HL-60/S4 treated with retinoic acid at 250 ng/mL for 4 days and 3 days (cell line): ENCODE measurements around the gene SHF.

Experiments
- in situ Hi-C: fragments of 300-500 bp; cut with MboI; formaldehyde crosslinking; loops from 2 replicates; pipeline ENCODE4 v1.7.0; 2022; ENCODE audit warnings: low sequenced_read_pairs

Gene SHF

DNA sequence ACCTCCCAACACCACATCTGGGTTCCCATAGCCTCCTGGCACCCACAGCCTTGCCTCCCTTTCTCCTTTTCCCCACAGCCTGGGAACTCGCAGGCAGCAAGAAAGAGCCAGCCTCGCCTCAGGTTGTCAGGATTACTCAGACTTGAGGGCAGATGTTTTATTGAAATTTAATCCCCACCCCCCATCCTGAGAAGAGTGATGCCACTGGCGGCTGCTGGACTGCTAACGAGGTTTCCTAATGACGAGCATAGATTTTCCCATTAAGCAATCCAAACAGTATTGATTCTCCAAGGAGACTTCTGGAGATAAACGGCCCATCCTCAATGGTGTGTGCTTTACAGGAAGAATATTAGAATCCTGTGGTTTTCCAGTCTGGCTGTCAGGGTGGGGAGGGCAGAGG is 13.7 kb downstream of the SHF start:
- in situ Hi-C loops, result no loop called here

DNA sequence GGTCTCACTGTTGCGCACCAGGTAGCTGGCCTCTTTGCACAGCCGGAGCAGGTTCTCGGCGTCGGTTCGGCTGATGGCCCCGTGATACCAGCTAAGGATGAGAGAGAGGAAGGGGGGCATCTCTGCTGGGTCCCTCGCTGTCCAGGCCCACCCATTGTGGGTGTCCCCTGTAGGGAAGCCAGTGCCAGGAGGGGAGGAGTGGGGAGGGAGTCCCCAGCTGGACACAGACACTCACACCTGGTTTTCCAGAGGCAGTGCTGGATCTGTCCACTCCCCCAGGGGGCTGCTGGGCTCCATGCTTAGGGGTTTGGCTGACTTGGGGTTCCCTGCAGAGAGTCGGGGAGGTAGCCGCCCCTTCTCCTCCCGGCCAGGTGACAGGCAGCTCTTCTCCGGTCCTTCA is 15.9 kb downstream of the SHF start:
- in situ Hi-C loops, result no loop called here

DNA sequence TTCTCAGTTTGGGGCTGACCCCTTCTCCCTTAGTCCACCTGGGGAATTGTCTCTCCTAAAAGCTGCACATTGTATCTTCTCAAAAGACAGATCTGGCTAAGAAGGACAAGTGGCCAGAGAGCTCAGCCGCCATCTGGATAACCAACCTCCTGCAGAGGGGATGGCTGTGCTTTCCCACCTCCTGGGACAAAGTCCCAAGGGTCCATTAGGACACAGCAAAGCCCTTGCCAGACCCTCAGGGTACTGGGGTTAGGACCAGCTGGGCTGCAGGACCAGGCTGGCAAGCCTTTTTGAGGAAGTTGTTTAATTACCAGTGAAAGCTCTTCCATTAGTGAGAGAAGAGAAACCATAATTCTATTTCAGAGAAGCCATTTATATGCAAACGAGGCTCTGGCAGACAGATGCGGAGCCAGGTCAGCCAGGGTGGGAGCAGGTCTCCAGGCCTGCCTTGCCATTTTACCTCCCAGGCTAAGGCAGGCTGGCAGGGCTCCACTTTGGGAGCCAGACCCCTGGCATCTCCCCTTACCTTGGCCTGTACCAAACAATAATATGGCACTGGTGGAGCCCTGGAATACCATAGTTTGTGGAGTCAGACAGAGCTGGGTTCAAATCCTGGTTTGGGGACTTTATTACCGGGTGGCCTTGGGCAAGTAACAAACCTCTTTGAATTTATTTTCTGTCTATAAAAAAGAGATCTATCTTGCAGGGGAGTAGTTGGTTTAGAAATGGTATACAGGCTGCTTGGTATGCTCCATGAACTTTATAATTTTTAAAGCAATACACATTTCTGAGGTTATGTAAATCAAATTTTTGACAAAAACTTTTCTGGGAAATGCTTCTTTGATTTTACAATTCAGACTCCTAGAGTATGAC is 17.9 kb downstream of the SHF start:
- in situ Hi-C loops, result no loop called here

DNA sequence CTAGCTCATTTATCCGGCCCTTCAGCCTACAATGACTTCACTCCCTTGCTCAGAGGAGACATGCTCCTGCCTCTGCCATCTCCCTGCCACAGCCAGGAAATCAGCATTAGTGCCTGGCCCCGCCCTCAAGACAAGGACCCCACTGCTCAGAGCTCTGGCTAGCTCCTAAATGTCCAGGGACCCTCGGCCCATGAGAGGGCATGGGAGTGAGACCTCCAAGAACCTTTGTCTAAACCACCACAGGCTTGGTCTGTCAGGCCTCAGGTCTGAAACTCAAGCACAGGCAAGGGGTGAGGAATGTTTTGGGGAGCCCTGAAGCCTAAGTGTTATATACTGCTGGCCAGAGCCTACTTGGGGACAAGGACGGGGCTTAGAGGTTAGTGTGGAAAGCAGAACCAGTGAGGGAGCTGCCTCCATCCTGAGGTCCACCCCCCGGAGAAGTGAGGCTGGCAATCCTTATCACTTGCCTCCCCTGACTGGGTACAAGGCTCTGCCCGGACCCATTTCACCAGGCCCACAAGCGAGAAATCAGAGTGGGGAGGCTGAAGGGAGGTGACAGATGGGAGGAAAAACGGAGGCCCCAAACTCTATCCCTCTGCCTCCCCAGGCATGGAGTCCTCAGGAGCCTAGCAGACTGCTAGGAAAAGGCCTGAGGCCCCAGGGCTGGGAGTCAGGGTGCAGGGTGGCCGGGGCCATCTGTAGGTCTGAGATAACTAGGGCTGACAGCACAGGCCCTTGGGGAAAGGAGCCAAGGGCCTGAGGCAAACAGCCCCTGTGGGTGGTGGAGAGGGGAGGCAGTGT is 18.8 kb downstream of the SHF start:
- in situ Hi-C loops, result no loop called here

DNA sequence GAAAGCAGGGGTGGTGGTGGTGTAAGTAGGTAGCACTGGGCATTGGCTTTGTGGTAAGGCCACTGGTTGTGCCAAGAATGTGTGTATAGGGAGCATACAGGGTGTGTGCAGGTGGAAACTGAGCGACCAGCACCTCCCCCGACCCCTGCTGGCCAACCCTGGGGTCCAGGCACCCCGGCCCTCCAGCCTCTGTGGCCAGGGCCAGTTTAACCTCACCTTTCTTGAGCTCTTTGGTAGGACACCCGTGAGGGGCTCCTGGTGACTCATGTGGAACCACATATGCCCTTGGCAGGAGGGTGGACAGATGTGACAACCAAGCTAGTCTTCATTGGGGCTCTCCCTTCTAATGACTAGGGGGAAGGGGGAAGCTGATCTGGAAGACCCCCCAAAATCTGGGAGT is 19.5 kb downstream of the SHF start:
- in situ Hi-C loops, result no loop called here

DNA sequence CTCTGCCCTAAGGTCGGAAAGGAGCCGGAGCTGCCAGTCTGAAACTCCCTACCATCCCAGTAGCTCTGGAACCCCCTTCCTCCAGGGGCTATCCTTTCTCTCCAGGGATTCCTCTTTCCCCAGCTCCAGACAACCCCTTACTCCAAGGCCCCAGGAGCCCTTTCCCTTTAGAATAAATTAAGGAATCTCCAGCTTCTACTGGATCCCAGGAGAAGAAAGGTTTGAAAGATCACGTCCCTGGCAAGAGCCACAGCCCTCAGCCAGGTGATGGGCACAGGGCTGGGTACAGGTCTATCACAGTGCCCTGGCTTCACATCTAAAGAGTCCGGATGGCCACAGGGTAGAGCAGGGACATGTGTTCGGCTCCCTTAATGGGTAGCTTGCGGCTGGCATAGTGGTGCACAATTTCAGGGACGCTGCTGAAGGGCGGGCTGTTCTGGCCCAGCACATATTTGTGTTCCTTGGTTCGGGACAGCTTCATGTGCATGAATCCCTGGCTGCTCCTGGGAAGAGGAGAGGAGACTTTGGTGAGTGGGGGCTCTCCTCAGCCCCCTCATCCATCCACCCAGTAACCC is 20.0 kb downstream of the SHF start:
- in situ Hi-C loops, result no loop called here

DNA sequence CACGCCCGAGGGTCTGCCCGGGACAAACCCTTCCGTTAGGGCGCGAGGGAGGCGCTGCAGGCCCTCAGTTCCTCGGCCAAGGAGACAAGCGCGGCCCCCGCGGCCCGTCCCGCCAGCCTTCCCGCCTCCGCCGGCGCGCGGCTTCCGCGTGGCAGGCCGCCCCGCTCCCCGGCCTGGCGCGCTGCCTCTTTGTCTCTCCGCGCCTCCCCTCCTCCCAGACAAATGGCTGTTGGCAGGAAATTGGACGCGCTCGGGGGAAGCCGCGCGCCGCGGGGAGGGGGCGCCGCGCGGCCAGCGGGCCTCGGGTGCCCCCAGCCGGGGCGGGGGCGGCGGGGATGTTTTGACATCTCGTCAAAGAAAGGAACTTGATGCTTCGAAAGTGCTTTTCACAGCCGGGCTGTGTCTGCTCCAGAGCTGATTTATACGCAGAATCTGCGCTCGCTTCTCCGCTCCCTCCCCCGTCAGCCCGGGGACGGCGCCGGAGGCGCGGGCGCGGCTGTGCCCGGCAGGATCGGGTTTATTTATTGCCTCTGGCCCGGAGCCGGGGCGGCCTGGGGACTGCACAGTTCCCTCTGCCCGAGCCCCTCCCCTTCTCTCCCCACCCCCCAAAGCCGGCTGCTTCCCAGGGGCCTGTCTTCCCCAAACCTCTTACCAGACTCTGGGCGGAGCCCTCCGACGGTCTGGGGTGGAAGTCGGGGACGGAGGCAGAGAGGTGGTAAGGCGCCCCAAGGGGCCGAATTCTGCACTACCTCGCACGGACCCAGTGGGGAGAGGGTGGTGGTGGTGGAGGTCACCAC is 20.7 kb downstream of the SHF start:
- in situ Hi-C loops, result no loop called here

DNA sequence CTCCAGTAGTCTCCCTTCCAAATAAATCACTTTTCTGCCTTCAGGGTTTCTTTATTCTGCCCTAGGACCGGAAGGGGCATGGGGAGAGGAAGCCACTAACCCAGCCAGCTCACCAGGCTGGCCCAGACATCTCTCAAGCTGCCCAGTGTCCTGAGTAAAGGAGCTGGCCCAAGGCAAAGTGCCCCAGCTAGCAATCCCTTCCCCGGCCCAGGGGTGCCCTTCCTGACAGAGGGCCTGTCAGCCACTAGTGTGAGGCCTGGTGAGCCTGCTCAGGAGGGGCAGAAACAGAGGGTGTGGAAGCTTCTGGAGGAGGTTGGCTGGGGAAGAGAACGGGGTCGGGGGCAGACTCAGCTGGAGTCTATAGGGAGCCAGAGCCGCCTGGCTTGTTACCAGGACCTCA is 22.2 kb downstream of the SHF start:
- in situ Hi-C loops, result no loop called here

DNA sequence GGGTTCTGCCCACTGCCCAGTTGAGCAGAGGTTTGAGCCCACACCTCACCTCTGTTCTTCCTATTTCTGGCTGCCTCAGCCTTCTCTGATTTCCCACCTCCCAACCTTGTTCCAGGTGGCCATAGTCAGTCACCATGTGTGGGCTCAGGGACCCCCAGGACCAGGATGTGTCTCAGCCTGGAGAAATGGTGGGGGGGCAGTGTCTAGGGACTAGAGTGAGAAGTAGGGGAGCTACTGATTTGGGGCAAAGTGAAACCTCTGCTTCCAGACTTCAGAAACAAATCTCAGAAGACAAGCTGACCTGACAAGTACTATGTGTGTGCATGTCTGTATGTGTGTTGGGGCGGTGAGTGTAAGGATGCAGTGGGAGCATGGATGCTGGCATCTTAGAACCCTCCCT is 22.9 kb downstream of the SHF start:
- in situ Hi-C loops, result no loop called here

DNA sequence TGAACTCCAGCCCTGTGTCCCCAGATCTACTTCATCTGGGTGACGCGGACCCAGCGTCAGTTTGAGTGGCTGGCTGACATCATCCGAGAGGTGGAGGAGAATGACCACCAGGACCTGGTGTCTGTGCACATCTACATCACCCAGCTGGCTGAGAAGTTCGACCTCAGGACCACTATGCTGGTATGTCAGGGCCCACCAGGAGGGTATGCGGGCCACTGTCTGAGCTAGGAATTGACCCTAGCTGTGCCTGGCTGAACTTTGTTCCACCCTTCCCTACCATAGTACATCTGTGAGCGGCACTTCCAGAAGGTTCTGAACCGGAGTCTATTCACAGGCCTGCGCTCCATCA is 24.3 kb downstream of the SHF start:
- in situ Hi-C loops, result no loop called here

DNA sequence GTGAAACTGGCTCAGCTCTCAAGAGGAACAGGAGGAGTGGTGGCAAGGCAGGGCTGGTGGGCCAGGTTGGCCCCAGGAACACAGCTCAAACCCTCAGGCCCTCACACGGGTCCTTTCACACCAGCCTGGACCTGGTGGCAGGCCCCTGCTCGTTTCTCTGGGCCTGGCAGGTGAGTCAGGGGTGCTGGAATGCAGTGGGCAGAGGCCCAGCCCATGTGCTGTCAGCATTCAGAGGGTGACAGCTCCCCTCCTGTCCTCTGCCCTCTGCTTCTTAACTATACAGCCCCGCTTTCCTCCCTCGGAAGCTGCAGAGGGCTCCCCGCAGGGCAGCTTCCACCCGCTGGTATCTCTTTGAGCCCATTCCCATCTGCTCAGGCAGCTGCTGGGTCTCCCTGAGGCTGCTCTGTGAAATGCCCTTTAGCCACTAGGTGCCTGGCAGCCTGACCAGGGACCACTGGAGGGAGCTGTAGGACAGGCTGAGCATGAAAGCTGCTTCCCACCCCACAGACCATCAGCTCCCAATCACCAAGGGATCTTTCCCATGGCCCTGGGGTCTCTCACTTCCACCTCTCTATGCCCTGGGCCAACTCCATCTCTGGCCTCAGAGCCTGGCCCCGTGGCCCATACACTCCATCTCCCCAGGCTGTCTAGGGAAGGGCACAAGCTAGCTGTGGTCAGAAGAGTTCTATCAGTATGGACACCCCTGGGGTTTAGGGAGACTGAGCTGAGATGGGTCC is 24.8 kb downstream of the SHF start:
- in situ Hi-C loops, result no loop called here

DNA sequence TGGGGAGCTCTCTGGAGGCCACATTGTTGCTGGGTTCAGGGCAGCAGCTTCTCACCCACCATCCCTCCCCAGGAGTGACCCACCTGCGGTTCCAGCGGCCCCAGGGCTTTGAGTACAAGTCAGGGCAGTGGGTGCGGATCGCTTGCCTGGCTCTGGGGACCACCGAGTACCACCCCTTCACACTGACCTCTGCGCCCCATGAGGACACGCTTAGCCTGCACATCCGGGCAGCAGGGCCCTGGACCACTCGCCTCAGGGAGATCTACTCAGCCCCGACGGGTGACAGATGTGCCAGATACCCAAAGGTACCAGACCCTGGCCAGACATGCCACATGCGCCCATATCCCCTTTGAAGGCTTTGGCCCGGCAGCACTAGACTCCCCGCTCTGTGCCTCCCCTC is 26.1 kb downstream of the SHF start:
- in situ Hi-C loops, result no loop called here

DNA sequence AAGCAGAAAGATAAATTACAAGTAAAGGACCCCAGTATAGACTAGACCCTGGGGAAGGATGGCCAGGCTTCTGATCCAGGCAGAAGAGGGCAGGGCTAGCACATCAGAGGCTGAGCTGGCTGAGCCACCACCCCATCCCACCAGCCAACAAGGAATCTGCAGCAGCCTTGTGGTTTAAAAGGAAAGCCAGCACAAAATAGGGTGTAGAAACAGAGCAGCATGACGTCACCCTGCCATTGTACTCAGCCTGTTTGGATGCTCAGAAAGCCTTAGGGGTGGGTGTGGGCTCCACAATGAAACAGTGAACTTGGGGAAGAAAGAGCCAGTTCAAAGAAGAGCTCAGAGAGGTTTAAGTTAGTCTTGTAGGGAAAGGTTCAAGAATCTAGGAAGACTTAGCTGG is 29.8 kb downstream of the SHF start:
- in situ Hi-C loops, result no loop called here

DNA sequence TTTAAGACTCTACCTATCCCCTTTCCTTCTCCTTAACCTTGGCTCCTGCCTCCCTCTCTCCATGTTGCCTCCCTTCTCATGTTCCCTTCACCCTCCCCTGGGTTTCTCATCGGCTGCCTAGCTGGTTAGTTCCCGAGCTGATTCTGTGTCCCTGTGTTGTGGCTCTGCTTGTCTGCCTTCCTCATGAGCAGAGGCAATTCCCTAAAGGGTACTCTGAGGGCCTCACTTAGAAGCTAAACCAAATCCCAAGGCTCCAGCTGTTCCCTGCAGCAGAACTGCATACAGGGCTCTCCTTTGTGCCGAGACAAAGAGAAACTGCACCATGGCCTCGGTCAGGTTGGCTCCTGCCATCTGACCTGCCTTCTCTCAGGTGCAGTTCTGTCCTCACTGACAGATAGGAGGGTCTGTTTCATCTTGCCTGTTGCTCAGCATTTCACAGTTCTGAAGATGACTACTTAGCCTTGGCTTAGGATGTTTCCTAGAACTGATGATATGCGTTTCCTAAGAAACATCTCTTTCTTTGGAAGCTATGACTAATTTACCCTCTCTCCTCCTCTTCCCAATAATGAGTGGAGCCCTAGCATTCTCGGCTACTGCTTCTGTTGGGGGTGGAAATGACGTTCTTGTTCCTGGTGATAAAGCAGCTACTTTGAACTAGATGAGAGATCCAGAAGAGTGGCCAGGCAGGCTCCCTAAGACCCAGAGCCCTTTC is 30.9 kb downstream of the SHF start:
- in situ Hi-C loops, result no loop called here

DNA sequence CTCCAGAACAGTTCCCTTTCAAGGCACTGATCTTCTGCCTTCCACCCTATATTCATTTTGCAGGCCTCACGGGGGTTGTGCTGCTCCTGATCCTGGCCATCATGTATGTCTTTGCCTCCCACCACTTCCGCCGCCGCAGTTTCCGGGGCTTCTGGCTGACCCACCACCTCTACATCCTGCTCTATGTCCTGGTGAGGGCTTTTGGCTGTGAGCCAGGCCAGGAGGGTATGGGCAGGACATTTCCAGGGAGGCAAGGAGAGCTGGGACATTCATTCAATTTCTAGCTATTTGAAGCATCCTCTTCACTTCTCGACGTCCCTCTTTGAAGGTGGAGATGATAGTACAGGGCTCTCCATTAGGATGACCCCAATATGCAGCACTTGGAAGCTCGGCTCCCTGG is 32.0 kb downstream of the SHF start:
- in situ Hi-C loops, result no loop called here

DNA sequence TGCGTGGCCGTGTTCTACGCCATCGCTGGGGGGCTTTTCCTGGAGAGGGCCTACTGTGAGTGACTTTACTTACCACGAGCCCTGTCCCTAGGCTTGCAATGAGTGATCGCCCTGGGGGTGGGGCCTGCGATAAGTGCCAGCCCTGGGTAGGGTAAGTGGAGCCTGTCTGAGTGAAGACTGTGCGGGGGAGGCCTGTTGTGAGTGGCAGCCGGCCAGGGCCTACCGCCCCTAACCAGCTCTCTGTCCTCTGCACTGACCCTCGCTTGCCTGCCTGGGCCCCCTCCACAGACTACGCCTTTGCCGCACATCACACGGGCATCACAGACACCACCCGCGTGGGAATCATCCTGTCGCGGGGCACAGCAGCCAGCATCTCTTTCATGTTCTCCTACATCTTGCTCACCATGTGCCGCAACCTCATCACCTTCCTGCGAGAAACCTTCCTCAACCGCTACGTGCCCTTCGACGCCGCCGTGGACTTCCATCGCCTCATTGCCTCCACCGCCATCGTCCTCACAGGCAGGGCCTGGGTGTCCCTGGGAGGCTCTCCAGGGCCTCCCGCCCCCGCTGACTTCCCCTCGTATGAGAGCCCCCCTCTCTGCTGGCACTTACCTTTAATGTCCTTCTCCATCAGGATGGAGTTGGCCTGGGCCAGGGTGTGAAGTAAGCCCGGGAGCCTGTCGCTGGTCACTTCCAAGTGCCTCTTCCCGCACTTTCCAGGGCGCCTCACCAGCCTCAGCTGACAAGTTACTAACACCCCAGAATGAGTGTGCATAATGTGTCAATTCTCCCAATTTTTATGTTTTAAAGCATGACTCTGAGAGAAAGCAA is 35.6 kb downstream of the SHF start:
- in situ Hi-C loops, result no loop called here

DNA sequence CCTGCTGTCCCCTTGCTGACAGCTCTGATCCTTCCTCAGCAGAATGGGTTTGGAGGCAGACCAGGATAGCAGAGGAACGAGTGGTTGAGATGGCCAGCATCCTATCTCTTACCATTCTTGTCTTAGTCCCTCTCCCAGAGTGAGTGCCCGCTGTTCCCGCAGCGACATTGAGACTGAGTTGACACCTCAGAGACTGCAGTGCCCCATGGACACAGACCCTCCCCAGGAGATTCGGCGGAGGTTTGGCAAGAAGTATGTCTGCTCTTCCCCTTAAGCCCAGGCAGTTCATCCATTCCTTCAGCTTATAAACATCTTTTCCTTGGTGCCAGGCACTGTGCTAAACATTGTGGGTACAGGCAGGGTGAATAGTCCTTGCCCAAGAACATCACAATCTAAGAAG is 36.8 kb downstream of the SHF start:
- in situ Hi-C loops, result no loop called here

DNA sequence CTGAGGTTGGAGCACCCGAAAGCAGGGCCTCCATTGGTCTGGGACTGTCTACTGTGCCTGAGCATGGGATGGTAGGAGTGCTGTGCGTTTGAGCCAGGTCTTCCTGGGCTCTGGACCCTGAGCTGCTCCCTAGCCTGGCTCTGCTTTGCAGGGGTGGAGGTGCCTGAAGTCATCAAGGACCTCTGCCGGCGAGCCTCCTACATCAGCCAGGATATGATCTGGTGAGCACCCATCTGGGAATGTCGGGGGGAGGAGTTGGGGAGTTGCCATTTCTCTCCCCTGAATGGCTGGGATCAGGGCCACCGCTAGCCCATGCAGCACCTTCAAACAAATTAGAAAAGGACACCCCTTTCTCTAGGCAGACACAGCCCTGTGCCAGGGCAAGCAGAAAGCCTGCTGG is 37.3 kb downstream of the SHF start:
- in situ Hi-C loops, result no loop called here

DNA sequence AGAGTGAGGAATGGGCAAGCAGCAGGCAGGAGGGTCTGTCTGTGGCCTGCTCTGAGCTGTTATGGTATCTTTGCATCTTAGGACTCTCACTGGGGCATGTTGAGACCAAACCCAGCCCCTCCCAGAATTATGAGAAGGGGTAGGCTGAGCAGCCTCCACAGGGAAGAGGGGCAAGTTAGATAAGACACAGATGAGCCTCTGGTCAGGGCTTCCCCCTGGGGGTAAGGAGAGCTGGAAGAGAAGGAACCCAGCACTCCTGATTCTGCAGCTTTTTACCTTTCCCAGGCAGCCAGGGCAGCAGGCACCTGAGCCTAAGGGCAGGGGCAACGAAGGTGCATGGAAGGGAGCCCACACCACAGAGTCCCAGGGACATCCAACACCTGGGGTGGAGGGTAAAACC is 38.7 kb downstream of the SHF start:
- in situ Hi-C loops, result no loop called here
